Fibroblast of pulmonary artery (primary cell): Measurements from ENCODE around the gene PPIA.
"Not testable (repeated sequence)": the region's sequence is repeated elsewhere in the genome, so short reads cannot be mapped to it uniquely, and the experiment has no call there.

Experiments used
- DNase-seq: peaks from one replicate; pipeline ENCODE4 v3.0.0-alpha.2; 2010; ENCODE audit warnings: low read depth
- H3K4me3 ChIP-seq: replicated peaks from 2 replicates; pipeline ENCODE4 v1.5.1; 2011; ENCODE audit warnings: low read depth, mild to moderate bottlenecking, control low read depth, low read length, moderate library complexity
- TF ChIP-seq, protein P1 (sequence below): IDR thresholded peaks from 2 replicates; pipeline ENCODE4 v1.5.1; 2011; ENCODE audit warnings: mild to moderate bottlenecking, control low read depth, low read length, inconsistent platforms; ENCODE audit errors: missing control alignments

Gene PPIA

DNA sequence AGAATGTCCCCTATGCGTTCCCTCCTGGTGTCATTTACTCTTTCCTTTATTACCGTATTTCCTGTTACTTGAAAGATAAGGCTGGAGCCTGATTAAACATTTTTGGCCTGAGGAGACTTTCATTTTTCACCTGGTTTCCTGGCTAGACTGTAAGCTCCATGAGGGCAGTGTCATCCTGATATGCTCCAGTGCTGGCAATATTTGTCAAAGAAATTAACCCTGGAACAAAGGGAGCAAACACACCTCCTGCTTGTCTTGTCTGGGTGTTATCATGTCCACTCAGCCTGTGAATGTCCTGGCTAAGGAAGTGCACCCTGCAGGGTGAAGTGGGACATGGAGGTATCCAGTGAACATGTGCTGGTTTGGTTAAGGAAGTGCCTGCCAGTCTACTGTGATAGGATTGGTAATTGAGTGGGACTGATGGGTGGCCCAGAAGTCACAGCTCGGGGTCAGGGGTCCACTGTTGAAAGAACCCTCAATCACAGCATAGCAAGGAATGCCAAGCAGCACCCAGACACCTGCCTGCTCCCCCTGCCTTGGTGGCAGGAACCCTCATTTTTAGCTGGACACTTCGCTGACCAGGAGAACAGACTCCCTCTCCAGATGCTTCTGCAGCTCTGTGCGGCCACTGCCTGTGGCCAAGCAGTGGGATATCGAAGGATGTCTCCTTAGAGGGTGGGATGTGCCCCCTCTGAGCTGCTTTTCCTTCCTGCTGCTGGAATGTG is 20.9 kb upstream of the PPIA start:
- no peak for DNase-seq
- TF ChIP-seq, protein P1, sequence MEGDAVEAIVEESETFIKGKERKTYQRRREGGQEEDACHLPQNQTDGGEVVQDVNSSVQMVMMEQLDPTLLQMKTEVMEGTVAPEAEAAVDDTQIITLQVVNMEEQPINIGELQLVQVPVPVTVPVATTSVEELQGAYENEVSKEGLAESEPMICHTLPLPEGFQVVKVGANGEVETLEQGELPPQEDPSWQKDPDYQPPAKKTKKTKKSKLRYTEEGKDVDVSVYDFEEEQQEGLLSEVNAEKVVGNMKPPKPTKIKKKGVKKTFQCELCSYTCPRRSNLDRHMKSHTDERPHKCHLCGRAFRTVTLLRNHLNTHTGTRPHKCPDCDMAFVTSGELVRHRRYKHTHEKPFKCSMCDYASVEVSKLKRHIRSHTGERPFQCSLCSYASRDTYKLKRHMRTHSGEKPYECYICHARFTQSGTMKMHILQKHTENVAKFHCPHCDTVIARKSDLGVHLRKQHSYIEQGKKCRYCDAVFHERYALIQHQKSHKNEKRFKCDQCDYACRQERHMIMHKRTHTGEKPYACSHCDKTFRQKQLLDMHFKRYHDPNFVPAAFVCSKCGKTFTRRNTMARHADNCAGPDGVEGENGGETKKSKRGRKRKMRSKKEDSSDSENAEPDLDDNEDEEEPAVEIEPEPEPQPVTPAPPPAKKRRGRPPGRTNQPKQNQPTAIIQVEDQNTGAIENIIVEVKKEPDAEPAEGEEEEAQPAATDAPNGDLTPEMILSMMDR = no peak
- no peak overlapping the region for H3K4me3 ChIP-seq

DNA sequence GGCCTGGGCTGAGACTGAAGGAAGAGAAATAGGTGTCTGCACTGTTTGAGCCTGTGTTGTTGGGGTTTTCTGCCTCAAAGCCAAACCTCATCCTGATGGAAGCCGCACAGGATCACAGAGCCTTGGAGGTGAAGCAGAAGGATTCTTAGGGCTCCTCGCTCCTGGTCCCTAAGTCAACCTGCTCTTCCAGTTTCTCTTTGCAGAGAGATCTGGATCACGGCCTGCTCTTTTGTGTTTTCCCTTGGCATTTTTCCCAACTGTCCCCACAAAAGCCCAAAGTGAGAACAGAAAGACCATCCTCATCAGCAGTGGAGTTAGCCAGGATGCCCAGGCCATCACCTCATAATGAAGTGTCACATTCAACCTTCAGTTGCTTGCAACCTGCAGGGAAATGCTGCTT is 20.3 kb upstream of the PPIA start:
- no peak for DNase-seq
- H3K4me3 ChIP-seq = no peak overlapping the region
- TF ChIP-seq, protein P1 = no peak

DNA sequence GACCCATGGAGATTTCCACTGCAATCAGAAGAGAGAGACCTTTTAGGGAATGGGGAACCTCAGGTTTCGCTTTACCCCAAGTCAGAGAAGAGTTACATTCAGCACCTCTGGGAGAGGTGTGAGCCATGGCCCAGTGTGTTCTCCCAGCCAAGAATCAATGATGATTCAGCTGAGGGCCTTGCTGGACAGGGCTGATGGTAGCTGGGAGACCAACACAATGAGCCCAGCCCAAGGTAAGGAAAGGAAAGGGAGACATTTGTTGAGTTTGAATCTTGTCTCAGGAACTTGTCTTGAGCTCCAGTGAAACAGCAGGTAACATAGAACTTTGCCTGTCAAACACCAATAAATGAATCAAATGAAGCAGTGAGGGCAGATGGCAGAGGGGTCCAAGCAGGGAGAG is 14.0 kb upstream of the PPIA start:
- DNase-seq = no peak
- H3K4me3 ChIP-seq = no peak overlapping the region
- TF ChIP-seq, protein P1 = no peak

DNA sequence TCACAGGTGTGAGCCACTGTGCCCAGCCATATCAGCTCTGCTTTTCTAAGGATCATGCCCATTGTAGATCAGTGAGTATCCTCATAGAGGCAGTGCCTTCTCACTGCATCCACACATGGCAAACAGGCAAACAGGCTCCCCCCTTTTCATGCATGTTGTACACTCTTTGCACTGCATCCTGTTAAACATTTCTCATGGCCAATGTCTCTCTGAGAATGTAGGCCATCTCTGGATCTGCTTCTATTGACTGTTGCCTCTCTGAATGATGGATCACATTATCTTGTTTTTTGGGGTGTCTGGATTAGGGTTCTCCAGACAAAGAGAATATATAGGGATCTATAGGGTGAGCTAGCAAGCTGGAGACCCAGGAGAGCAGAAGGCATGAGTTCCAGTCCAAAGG is 13.1 kb upstream of the PPIA start:
- no peak overlapping the region for H3K4me3 ChIP-seq
- DNase-seq = no peak
- TF ChIP-seq, protein P1 = no peak

DNA sequence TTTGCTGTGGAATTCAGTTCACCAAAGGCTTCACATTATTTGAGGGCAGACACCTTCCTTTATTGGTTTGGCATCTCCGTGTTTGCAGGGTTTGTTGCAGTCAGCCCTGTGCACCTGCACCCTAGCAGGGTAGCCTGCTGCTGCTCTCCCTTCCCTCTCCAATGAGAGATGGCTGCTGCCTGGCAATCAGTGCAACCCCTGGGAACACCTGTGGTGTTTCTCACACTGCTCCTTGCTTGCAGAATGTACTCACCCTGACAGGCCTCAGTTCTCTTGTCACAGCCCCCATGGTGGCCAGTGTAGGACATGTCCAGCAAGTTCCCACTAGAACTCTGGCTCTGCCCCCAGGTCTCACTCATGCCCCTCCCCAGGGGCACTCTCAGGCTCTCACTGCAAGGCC is 12.1 kb upstream of the PPIA start:
- H3K4me3 ChIP-seq = no peak overlapping the region
- TF ChIP-seq, protein P1 = no peak
- no peak for DNase-seq

DNA sequence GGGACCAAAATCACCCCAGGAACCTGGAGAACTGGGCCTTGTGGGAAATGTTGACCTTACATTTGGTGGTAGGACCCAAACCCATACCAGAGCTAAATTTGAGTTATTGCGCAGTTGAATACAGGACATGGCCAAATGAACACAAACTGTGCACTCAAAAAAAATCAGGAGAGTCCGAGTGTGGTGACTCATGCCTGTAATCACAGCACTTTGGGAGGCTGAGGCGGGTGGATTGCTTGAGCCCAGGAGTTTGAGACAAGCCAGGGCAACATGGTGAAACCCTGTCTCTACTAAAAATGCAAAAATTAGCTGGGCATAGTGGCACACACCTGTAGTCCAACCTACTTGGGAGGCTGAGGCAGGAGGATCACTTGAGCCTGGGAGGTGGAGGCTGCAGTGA is 11.3 kb upstream of the PPIA start:
- H3K4me3 ChIP-seq = not testable (repeated sequence)

DNA sequence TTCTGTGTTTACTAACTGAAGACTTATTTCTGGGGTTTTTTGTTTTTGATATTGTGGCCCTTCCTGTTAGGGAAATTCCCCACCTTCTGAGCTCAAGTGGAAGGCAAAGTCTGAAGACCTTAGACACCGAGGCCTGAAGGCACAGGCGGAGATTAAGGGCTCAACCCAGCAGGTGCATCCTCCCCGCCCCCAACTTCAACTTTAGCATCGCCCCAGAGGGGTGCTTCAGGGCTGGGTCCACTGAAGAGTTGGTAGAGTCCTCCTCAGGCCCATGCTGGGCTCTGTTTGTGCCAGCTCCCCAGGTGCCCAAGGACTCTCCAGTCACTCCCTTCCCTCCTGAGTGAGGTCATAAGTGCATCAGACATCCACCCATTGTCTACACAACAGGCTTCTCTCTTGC is 9.4 kb upstream of the PPIA start:
- TF ChIP-seq, protein P1 = no peak
- no peak overlapping the region for H3K4me3 ChIP-seq
- no peak for DNase-seq

More for the DNA sequence above, 11.3 kb upstream of the PPIA start:
- DNase-seq = not testable (repeated sequence)
